OCI-LY3 (cell line): Measurements from ENCODE around the gene STARD13.

ENCODE experiments used
- H2AFZ ChIP-seq: fragments of 200-600, 300-600 bp; shearing (Covaris generic); 2 replicates; pipeline ENCODE4 v1.6.0; 2014; ENCODE audit warnings: antibody characterized with exemption, low read depth, low read length
- H3K27ac ChIP-seq: fragments of 200-600, 300-600 bp; sonication (generic); 2 replicates; pipeline ENCODE4 v1.5.1; 2014; ENCODE audit warnings: mild to moderate bottlenecking, low read length, moderate library complexity, mixed read lengths
- H3K27me3 ChIP-seq: fragments of 200-600, 300-600 bp; sonication (generic); 2 replicates; pipeline ENCODE4 v1.6.1; 2014; ENCODE audit warnings: low read depth, low read length, mixed read lengths
- H3K36me3 ChIP-seq: fragments of 200-600, 300-600 bp; sonication (generic); replicated peaks from 2 replicates; pipeline ENCODE3; 2014; ENCODE audit warnings: low read depth, low read length, mixed read lengths
- H3K4me1 ChIP-seq: fragments of 300-600, 200-600 bp; sonication (generic); 2 replicates; pipeline ENCODE4 v1.6.1; 2014; ENCODE audit warnings: low read length, mixed read lengths
- H3K4me2 ChIP-seq: fragments of 200-600, 300-600 bp; sonication (generic); 2 replicates; pipeline ENCODE4 v1.6.1; 2014; ENCODE audit warnings: low read length, mixed read lengths
- H3K4me3 ChIP-seq: fragments of 300-600, 200-600 bp; sonication (generic); 2 replicates; pipeline ENCODE4 v1.5.1; 2014; ENCODE audit warnings: antibody characterized with exemption, mild to moderate bottlenecking, low read length, moderate library complexity
- H3K79me2 ChIP-seq: fragments of 300-600, 200-600 bp; shearing (Covaris generic); 2 replicates; pipeline ENCODE4 v1.6.1; 2014; ENCODE audit warnings: mild to moderate bottlenecking, low read length, mixed read lengths
- H3K9ac ChIP-seq: fragments of 300-600, 200-600 bp; shearing (Covaris generic); 2 replicates; pipeline ENCODE4 v1.6.0; 2014; ENCODE audit warnings: mild to moderate bottlenecking, low read length, moderate library complexity
- H3K9me3 ChIP-seq: fragments of 200-600, 300-600 bp; shearing (Covaris generic); 2 replicates; pipeline ENCODE4 v1.6.1; 2014; ENCODE audit warnings: low read length, mixed read lengths; ENCODE audit not compliant: insufficient read depth
- H4K20me1 ChIP-seq: fragments of 200-600, 300-600 bp; sonication (generic); 2 replicates; pipeline ENCODE4 v1.6.1; 2016; ENCODE audit warnings: low read length, mixed read lengths; ENCODE audit not compliant: insufficient read depth
- CTCF ChIP-seq: fragments of 200-600, 300-600 bp; sonication (generic); IDR thresholded peaks from 2 replicates; pipeline ENCODE4 v1.5.1; 2014; ENCODE audit warnings: antibody characterized with exemption, low read length, low read depth
- EZH2phosphoT487 ChIP-seq: fragments of 200-600 bp; shearing (Covaris generic); IDR thresholded peaks from 2 replicates; pipeline ENCODE4 v1.6.1; 2018; ENCODE audit warnings: antibody characterized with exemption, mixed run types, low read depth

STARD13 gene

DNA sequence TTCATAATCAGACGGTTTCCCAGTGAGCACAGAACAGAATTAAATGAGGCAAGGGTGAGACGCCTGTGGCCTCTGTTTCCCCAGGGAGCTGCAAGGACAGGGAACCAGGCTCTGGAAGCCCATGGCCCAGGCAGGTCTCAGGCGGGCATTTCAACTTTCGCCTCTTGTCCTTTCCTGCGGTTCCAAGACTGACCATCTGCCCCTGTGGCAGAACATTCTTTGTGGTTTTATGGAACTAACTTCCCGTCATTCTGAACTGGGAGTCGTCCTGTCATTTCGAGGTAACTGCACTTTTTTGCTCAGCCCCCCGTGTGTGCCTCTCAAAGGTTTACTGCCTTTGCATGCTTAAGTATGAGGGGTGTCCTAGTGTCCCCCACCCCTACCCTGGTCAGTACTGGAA lies 198.5 kb downstream of the STARD13 start:
- Histone ChIP-seq H3K4me2 (no peak overlapping the region), H3K9ac (no peak overlapping the region), H2AFZ (no peak overlapping the region), H4K20me1 (no peaks in the 10 kb centered on the region), H3K27ac (no peak overlapping the region), H3K4me1 (no peaks in the 10 kb centered on the region), H3K79me2 (no peaks in the 10 kb centered on the region), H3K27me3 (peaks cover 31% of the 10 kb centered on the region), H3K36me3 (no peaks in the 10 kb centered on the region), H3K9me3 (no peaks in the 10 kb centered on the region), H3K4me3 (no peak overlapping the region)
- TF ChIP-seq CTCF (no peak), EZH2phosphoT487 (no peak)

DNA sequence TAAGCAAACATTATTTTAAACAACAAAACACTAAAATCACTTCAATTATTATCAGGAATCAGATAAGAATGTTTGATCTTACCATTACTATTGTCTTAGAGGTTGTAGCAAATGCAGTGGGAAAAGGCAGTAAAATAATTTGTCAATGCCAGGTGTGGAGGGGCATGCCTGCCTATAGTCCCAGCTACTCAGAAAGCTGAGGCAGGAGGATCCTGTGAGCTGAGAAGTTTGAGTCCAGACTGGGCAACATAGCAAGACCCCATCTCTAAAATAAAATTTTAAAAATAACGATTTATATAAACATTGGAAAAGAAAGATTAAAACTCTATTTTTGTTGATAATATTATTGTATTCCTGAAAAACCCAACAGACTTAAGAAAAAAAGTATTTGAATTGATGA lies 202.5 kb downstream of the STARD13 start:
- Histone ChIP-seq H3K79me2 (no peaks in the 10 kb centered on the region), H3K4me1 (peaks cover 14% of the 10 kb centered on the region), H3K36me3 (no peaks in the 10 kb centered on the region), H2AFZ (no peak overlapping the region), H3K4me2 (no peak overlapping the region), H3K4me3 (no peak overlapping the region), H3K9me3 (no peaks in the 10 kb centered on the region), H4K20me1 (no peaks in the 10 kb centered on the region), H3K27me3 (peaks cover 24% of the 10 kb centered on the region), H3K9ac (no peak overlapping the region), H3K27ac (no peak overlapping the region)
- TF ChIP-seq CTCF: no peak
- TF ChIP-seq EZH2phosphoT487: no peak

DNA sequence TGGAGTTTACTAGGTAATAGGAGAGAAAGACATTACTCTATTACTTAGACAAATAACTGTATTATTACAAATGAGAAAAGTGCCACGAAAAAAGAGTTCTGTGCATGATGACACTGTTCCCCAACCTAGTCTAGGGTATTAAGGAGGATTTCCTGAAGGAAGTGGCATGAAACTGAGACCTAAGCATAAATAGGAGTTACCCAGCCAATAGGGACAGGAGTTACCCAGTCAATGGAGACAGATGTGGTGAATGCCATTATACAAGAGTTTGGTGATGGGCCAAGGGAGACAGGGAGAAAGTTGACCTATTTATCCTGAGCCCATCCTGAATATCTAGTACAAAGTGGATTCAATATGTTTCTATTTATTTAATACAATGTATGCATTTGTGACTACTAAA lies 203.9 kb downstream of the STARD13 start:
- Histone ChIP-seq H3K9ac (no peak overlapping the region), H3K4me2 (no peak overlapping the region), H3K9me3 (no peaks in the 10 kb centered on the region), H3K36me3 (no peaks in the 10 kb centered on the region), H3K27me3 (peaks cover 15% of the 10 kb centered on the region), H4K20me1 (no peaks in the 10 kb centered on the region), H3K27ac (no peak overlapping the region), H3K4me3 (no peak overlapping the region), H2AFZ (no peak overlapping the region), H3K4me1 (peaks cover 14% of the 10 kb centered on the region), H3K79me2 (no peaks in the 10 kb centered on the region)
- TF ChIP-seq CTCF (no peak), EZH2phosphoT487 (no peak)

- Histone ChIP-seq H3K9me3 (no peaks in the 10 kb centered on the region), H3K9ac (no peak overlapping the region), H3K4me1 (peaks cover 14% of the 10 kb centered on the region), H3K36me3 (no peaks in the 10 kb centered on the region), H3K79me2 (no peaks in the 10 kb centered on the region), H4K20me1 (no peaks in the 10 kb centered on the region), H3K27ac (no peak overlapping the region), H3K27me3 (peaks cover 9% of the 10 kb centered on the region), H2AFZ (no peak overlapping the region), H3K4me2 (no peak overlapping the region), H3K4me3 (no peak overlapping the region)
- TF ChIP-seq CTCF: no peak
- TF ChIP-seq EZH2phosphoT487: no peak
Measured at GRCh38 chr13:33080972-33081590, 204.5 kb downstream of the STARD13 start.
